ENCODE measurements around the gene VTN.
A peak's percentile ranks its signal among the peaks of the same experiment; 100 is the strongest.

Gene VTN

DNA sequence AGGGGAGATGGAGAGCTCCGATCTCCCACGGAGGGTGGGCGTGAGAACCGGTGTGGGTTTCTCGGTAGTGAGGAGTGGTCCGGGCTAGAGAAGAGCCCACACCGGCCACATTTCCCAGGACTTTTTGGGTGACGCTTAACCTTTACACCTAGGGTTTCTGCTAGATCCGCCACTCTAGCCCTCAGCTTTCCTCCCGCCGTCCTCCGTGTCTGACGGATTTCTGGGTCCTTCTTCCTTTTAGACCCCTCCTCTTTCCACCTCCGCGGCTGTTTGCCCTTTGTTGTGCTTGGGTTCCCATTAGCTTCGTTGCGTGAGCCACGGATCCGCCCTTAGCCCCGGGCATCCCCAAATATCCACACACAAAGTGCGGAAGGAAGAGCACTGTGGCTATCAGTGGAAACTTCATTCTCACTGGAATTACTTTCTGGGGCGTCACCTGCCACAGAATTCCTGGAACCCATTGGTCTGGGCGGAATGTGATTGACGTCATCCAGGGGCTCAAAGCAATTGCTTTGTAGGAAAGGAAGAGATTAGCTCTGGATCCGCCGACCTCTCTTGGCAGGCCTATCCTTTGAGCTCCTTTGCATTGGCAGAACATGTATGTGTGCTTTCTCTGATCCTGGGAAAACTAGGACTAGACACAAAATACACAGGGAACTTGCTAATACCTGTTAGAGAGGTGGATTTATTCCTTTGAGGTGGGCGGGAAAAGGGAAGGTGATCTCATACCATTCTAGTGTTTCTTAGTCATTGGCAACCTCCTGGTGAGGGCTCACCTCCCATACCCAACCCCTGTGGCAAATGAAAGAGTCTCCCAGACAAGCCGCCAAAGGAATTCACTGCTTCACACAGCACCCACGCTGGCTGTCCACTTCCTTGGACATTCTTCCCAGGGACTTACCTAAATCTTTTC, 33.9 kb downstream of the VTN start:
- H3K4ac ChIP-seq (ENCODE audit: low read depth, low read length), result peak overlapping the region; percentile 87
- H2BK120ac ChIP-seq (ENCODE audit: insufficient read depth, low read length, poor library complexity), result peak overlapping the region; percentile 95
- peak overlapping the region; percentile 96 for H4K12ac ChIP-seq (ENCODE audit: low read depth, low read length)
- WGBS (ENCODE audit: extremely low coverage, insufficient coverage, insufficient read length), result no CpG with 5 or more reads among the region's 29 CpGs
- peaks cover 4% of the 10 kb centered on the region for H3K9me3 ChIP-seq (ENCODE audit: insufficient read depth, low read depth, low read length)
- H3K36me3 ChIP-seq (ENCODE audit: control insufficient read depth in 1 of 2, insufficient read depth in 2 of 2, low read length in 2 of 2), result peaks cover 26 to 29% of the 10 kb centered on the region in 2 experiments
- H3K79me2 ChIP-seq (ENCODE audit: control insufficient read depth, insufficient read depth, low read length, poor library complexity), result peaks cover 22% of the 10 kb centered on the region
- peak overlapping the region; percentile 97 for H2AK5ac ChIP-seq (ENCODE audit: low read length)
- H3K18ac ChIP-seq (ENCODE audit: low read length), result peak overlapping the region; percentile 96
- H3K4me3 ChIP-seq (ENCODE audit: low read depth, low read length), result peak overlapping the region; percentile 89
- H2BK12ac ChIP-seq (ENCODE audit: low read length), result peak overlapping the region; percentile 78
- peak; percentile 74 to 85 for DNase-seq
- peak overlapping the region; percentile 96 for H2BK5ac ChIP-seq (ENCODE audit: low read depth, low read length, poor library complexity)
- no peaks in the 10 kb centered on the region for H3K27me3 ChIP-seq (ENCODE audit: insufficient read depth, low read length)
- peak overlapping the region; percentile 85 for H3K4me2 ChIP-seq (ENCODE audit: low read length)
- H3K23ac ChIP-seq (ENCODE audit: low read length), result no peak overlapping the region
- peaks cover 11% of the 10 kb centered on the region for H3K79me1 ChIP-seq (ENCODE audit: low read length)
- peak overlapping the region; percentile 82 for H3K9ac ChIP-seq (ENCODE audit: low read length)
- peak overlapping the region; percentile 96 for H3K27ac ChIP-seq (ENCODE audit: low read depth, low read length)
- peak overlapping the region; percentile 97 for H4K8ac ChIP-seq (ENCODE audit: low read depth, low read length)
- H3K14ac ChIP-seq (ENCODE audit: low read length), result peak overlapping the region; percentile 97
- peaks cover 20 to 25% of the 10 kb centered on the region in 2 experiments for H3K4me1 ChIP-seq (ENCODE audit: control insufficient read depth in 1 of 2, insufficient read depth in 2 of 2, low read length in 2 of 2)
- H2AFZ ChIP-seq (ENCODE audit: insufficient read depth, low read length, poor library complexity), result peak overlapping the region; percentile 85
- H4K91ac ChIP-seq (ENCODE audit: low read depth, low read length), result peak overlapping the region; percentile 99

DNA sequence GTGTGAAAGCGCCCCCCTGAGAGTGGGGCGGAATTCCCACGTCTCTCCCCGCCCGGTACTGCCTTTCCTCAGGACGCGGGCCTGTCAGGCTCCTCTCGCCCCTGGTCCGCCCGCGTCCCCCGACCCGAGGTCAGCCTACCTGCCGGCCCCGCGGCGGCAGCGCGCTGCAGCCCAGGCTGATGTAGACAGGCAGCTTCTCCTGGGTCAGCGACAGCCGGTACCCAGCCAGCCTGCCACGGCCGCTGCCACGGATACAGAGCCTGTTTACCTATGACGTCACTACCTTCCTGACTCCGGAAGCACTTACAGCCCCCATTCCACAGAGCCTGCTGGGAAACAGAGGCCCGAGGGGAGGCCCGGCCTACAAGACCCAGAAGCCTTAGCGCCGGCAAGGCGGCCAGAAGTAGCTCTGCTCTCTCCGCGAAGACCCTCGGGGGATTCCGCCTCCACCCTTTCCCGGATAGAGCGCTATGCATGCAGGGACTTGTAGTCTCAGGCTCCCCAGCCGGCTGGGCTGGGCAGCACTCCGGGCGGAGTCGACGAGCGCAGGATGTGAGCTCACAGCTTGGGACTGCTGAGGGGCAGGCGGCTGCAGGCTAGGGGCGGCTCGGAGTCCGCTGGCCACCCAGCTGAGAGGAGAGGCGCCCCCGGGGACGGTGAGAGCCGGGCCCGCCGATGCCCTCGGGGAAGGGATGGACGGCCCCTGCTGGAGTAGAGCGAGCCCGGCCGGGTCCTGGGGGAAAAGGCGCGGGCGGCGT, 34.7 kb downstream of the VTN start, which contains the start of the genes IFT20 and TNFAIP1:
Gene IFT20, minus strand, starts transcription at position 272 of the 758 bp plus-strand sequence. CDS start 3,487 bp downstream, outside the sequence.
Gene TNFAIP1, plus strand, starts transcription at position 561 of the 758 bp plus-strand sequence. CDS start 3,761 bp downstream, outside the sequence.
- H3K4me2 ChIP-seq (ENCODE audit: low read length), result peak within 1 kb of the TSS; percentile 85
- H2AFZ ChIP-seq (ENCODE audit: insufficient read depth, low read length, poor library complexity), result peak within 1 kb of the TSS; percentile 85
- peak within 1 kb of the TSS; percentile 96 for H2BK5ac ChIP-seq (ENCODE audit: low read depth, low read length, poor library complexity)
- H4K12ac ChIP-seq (ENCODE audit: low read depth, low read length), result peak within 1 kb of the TSS; percentile 96
- peak within 1 kb of the TSS; percentile 99 for H4K91ac ChIP-seq (ENCODE audit: low read depth, low read length)
- H3K9ac ChIP-seq (ENCODE audit: low read length), result peak within 1 kb of the TSS; percentile 82
- H3K14ac ChIP-seq (ENCODE audit: low read length), result peak within 1 kb of the TSS; percentile 97
- H4K8ac ChIP-seq (ENCODE audit: low read depth, low read length), result peak within 1 kb of the TSS; percentile 97
- peak within 1 kb of the TSS; percentile 97 for H2AK5ac ChIP-seq (ENCODE audit: low read length)
- peaks cover 3% of the 10 kb centered on the region for H3K9me3 ChIP-seq (ENCODE audit: insufficient read depth, low read depth, low read length)
- peak within 1 kb of the TSS; percentile 96 for H3K27ac ChIP-seq (ENCODE audit: low read depth, low read length)
- H3K27me3 ChIP-seq (ENCODE audit: insufficient read depth, low read length), result no peaks in the 10 kb centered on the region
- H3K23ac ChIP-seq (ENCODE audit: low read length), result no peak within 1 kb of the TSS
- H3K4ac ChIP-seq (ENCODE audit: low read depth, low read length), result peak within 1 kb of the TSS; percentile 87
- H3K79me1 ChIP-seq (ENCODE audit: low read length), result peaks cover 11% of the 10 kb centered on the region
- H3K4me3 ChIP-seq (ENCODE audit: low read depth, low read length), result peak within 1 kb of the TSS; percentile 94
- DNase-seq, result peak; percentile 100
- WGBS (ENCODE audit: extremely low coverage, insufficient coverage, insufficient read length), result no CpG with 5 or more reads among the region's 62 CpGs
- H3K4me1 ChIP-seq (ENCODE audit: control insufficient read depth in 1 of 2, insufficient read depth in 2 of 2, low read length in 2 of 2), result peaks cover 20 to 25% of the 10 kb centered on the region in 2 experiments
- peaks cover 20 to 24% of the 10 kb centered on the region in 2 experiments for H3K36me3 ChIP-seq (ENCODE audit: control insufficient read depth in 1 of 2, insufficient read depth in 2 of 2, low read length in 2 of 2)
- H3K79me2 ChIP-seq (ENCODE audit: control insufficient read depth, insufficient read depth, low read length, poor library complexity), result peaks cover 22% of the 10 kb centered on the region
- peak within 1 kb of the TSS; percentile 78 for H2BK12ac ChIP-seq (ENCODE audit: low read length)
- H2BK120ac ChIP-seq (ENCODE audit: insufficient read depth, low read length, poor library complexity), result peak within 1 kb of the TSS; percentile 95
- peak within 1 kb of the TSS; percentile 96 for H3K18ac ChIP-seq (ENCODE audit: low read length)

DNA sequence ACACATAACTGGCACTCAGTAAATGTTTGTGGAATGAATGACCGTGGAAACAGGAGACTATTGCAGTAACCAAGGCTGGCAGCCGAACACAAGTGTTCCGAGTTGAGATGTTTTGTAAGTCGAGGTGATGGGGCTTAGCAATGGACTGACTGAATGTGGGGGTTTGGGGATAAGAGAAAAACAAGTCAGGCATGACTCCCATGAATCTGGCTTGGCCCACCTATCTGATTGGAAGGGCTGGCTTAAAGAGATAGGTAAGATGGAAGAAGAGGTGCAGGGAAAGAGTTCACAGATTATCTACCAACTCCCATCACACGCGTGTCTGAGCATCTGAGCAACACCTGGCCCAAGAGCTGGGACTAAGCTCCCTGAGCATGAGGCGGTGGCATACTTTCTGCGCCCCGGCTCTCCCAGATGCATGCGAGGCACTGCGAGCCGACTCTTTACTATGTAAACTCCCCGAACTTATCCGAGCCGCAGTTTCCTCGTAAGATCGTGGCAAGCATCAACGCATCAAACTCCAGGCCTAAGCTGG, 35.4 kb downstream of the VTN start:
- Histone ChIP-seq H3K4me3 (ENCODE audit: low read depth, low read length) (peak overlapping the region; percentile 94), H3K27ac (ENCODE audit: low read depth, low read length) (no peak overlapping the region), H3K36me3 (ENCODE audit: control insufficient read depth in 1 of 2, insufficient read depth in 2 of 2, low read length in 2 of 2) (peaks cover 14 to 19% of the 10 kb centered on the region in 2 experiments), H3K4ac (ENCODE audit: low read depth, low read length) (peak overlapping the region; percentile 35), H3K4me1 (ENCODE audit: control insufficient read depth in 1 of 2, insufficient read depth in 2 of 2, low read length in 2 of 2) (peaks cover 20 to 25% of the 10 kb centered on the region in 2 experiments), H3K27me3 (ENCODE audit: insufficient read depth, low read length) (no peaks in the 10 kb centered on the region), H3K4me2 (ENCODE audit: low read length) (peak overlapping the region; percentile 83), H4K91ac (ENCODE audit: low read depth, low read length) (peak overlapping the region; percentile 49), H2BK12ac (ENCODE audit: low read length) (no peak overlapping the region), H4K12ac (ENCODE audit: low read depth, low read length) (no peak overlapping the region), H3K79me1 (ENCODE audit: low read length) (peaks cover 11% of the 10 kb centered on the region), H3K18ac (ENCODE audit: low read length) (peak overlapping the region; percentile 79), H2AFZ (ENCODE audit: insufficient read depth, low read length, poor library complexity) (peak overlapping the region; percentile 51), H2BK120ac (ENCODE audit: insufficient read depth, low read length, poor library complexity) (peak overlapping the region; percentile 37), H4K8ac (ENCODE audit: low read depth, low read length) (peak overlapping the region; percentile 78), H2BK5ac (ENCODE audit: low read depth, low read length, poor library complexity) (peak overlapping the region; percentile 42), H3K9ac (ENCODE audit: low read length) (peak overlapping the region; percentile 81), H3K79me2 (ENCODE audit: control insufficient read depth, insufficient read depth, low read length, poor library complexity) (peaks cover 22% of the 10 kb centered on the region), H2AK5ac (ENCODE audit: low read length) (peak overlapping the region; percentile 51), H3K23ac (ENCODE audit: low read length) (no peak overlapping the region), H3K9me3 (ENCODE audit: insufficient read depth, low read depth, low read length) (peaks cover 2% of the 10 kb centered on the region), H3K14ac (ENCODE audit: low read length) (peak overlapping the region; percentile 71)
- WGBS (ENCODE audit: extremely low coverage, insufficient coverage, insufficient read length), result no CpG with 5 or more reads among the region's 18 CpGs
- peak in 1 of 2 donors; percentile 46 for DNase-seq

DNA sequence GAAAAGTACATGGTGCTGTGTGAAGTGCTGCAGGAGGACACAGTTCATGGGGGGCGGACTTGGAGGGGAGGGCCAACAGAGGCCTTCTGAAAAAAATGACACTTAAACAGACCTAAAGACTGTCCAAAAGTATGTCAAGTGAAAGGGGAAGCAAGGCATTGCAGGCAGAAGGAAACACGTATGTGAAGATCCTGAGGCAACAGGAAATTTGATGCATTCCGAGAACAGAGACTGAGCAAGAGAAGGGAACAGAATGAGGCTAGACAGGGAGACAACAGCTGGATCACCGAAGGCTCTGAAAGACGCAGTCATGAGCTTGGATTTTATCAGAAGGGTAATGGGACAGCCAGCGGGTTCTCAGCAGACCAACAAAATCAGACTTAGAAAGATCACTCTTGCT, 35.9 kb downstream of the VTN start:
- H3K14ac ChIP-seq (ENCODE audit: low read length), result no peak overlapping the region
- H3K27ac ChIP-seq (ENCODE audit: low read depth, low read length), result no peak overlapping the region
- H3K9ac ChIP-seq (ENCODE audit: low read length), result no peak overlapping the region
- no peak overlapping the region for H2BK5ac ChIP-seq (ENCODE audit: low read depth, low read length, poor library complexity)
- H3K4ac ChIP-seq (ENCODE audit: low read depth, low read length), result peak overlapping the region; percentile 35
- H3K27me3 ChIP-seq (ENCODE audit: insufficient read depth, low read length), result no peaks in the 10 kb centered on the region
- H4K8ac ChIP-seq (ENCODE audit: low read depth, low read length), result no peak overlapping the region
- H4K12ac ChIP-seq (ENCODE audit: low read depth, low read length), result no peak overlapping the region
- peaks cover 12 to 19% of the 10 kb centered on the region in 2 experiments for H3K36me3 ChIP-seq (ENCODE audit: control insufficient read depth in 1 of 2, insufficient read depth in 2 of 2, low read length in 2 of 2)
- H4K91ac ChIP-seq (ENCODE audit: low read depth, low read length), result peak overlapping the region; percentile 49
- peaks cover 20 to 25% of the 10 kb centered on the region in 2 experiments for H3K4me1 ChIP-seq (ENCODE audit: control insufficient read depth in 1 of 2, insufficient read depth in 2 of 2, low read length in 2 of 2)
- peak overlapping the region; percentile 83 for H3K4me2 ChIP-seq (ENCODE audit: low read length)
- H2AFZ ChIP-seq (ENCODE audit: insufficient read depth, low read length, poor library complexity), result no peak overlapping the region
- H3K79me2 ChIP-seq (ENCODE audit: control insufficient read depth, insufficient read depth, low read length, poor library complexity), result peaks cover 22% of the 10 kb centered on the region
- peak overlapping the region; percentile 26 for H2AK5ac ChIP-seq (ENCODE audit: low read length)
- H3K18ac ChIP-seq (ENCODE audit: low read length), result no peak overlapping the region
- DNase-seq, result peak in 1 of 2 donors; percentile 39
- no CpG with 5 or more reads among the region's 6 CpGs for WGBS (ENCODE audit: extremely low coverage, insufficient coverage, insufficient read length)
- no peak overlapping the region for H2BK120ac ChIP-seq (ENCODE audit: insufficient read depth, low read length, poor library complexity)
- no peak overlapping the region for H3K4me3 ChIP-seq (ENCODE audit: low read depth, low read length)
- H3K9me3 ChIP-seq (ENCODE audit: insufficient read depth, low read depth, low read length), result peaks cover 2% of the 10 kb centered on the region
- no peak overlapping the region for H2BK12ac ChIP-seq (ENCODE audit: low read length)
- peaks cover 11% of the 10 kb centered on the region for H3K79me1 ChIP-seq (ENCODE audit: low read length)
- H3K23ac ChIP-seq (ENCODE audit: low read length), result no peak overlapping the region
